Astrocyte (in vitro differentiated cells and primary cell): ENCODE results near the gene CDKAL1.

ENCODE experiments used
- EZH2 ChIP-seq: IDR thresholded peaks from 2 replicates; pipeline ENCODE4 v1.6.1; 2012; ENCODE audit warnings: mild to moderate bottlenecking, low read length, inconsistent platforms; ENCODE audit not compliant: insufficient read depth
- TF ChIP-seq, protein P1 (sequence below): IDR thresholded peaks from 2 replicates; pipeline ENCODE4 v1.5.1; 2011; ENCODE audit warnings: low read depth, mild to moderate bottlenecking, inconsistent platforms, low read length, moderate library complexity; ENCODE audit not compliant: insufficient read depth

DNA sequence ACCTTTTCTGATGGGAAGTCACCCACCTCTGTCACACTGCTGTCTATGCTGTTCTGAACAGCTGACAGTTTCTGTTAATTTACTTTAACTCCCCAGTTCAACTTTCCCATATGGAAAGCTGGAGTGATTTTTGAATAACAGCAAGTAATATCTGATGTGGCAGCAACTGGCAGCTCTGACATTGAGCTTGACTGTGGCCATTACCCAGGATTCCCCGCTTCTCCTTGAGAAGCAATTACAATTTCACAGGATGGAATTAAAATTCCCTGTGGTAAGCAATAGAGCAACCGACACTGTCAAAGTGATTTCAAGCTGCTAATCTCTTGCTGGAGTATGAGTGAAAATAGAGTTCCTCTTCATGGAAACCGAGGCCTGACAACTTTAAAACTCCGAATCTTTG lies 711.2 kb downstream of the CDKAL1 start:
- TF ChIP-seq, protein P1, sequence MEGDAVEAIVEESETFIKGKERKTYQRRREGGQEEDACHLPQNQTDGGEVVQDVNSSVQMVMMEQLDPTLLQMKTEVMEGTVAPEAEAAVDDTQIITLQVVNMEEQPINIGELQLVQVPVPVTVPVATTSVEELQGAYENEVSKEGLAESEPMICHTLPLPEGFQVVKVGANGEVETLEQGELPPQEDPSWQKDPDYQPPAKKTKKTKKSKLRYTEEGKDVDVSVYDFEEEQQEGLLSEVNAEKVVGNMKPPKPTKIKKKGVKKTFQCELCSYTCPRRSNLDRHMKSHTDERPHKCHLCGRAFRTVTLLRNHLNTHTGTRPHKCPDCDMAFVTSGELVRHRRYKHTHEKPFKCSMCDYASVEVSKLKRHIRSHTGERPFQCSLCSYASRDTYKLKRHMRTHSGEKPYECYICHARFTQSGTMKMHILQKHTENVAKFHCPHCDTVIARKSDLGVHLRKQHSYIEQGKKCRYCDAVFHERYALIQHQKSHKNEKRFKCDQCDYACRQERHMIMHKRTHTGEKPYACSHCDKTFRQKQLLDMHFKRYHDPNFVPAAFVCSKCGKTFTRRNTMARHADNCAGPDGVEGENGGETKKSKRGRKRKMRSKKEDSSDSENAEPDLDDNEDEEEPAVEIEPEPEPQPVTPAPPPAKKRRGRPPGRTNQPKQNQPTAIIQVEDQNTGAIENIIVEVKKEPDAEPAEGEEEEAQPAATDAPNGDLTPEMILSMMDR: no peak
- TF ChIP-seq EZH2: no peak
